OCI-LY3 (cell line): ENCODE results near the gene ZNF496.
"Not testable (repeated sequence)": the region's sequence is repeated elsewhere in the genome, so short reads cannot be mapped to it uniquely, and the experiment has no call there.

ENCODE experiments used
- H2AFZ ChIP-seq: fragments of 200-600, 300-600 bp; shearing (Covaris generic); 2 replicates; pipeline ENCODE4 v1.6.0; 2014; ENCODE audit warnings: antibody characterized with exemption, low read depth, low read length
- H3K27ac ChIP-seq: fragments of 200-600, 300-600 bp; sonication (generic); 2 replicates; pipeline ENCODE4 v1.5.1; 2014; ENCODE audit warnings: mild to moderate bottlenecking, low read length, moderate library complexity, mixed read lengths
- H3K27me3 ChIP-seq: fragments of 200-600, 300-600 bp; sonication (generic); 2 replicates; pipeline ENCODE4 v1.6.1; 2014; ENCODE audit warnings: low read depth, low read length, mixed read lengths
- H3K36me3 ChIP-seq: fragments of 200-600, 300-600 bp; sonication (generic); replicated peaks from 2 replicates; pipeline ENCODE3; 2014; ENCODE audit warnings: low read depth, low read length, mixed read lengths
- H3K4me1 ChIP-seq: fragments of 300-600, 200-600 bp; sonication (generic); 2 replicates; pipeline ENCODE4 v1.6.1; 2014; ENCODE audit warnings: low read length, mixed read lengths
- H3K4me2 ChIP-seq: fragments of 200-600, 300-600 bp; sonication (generic); 2 replicates; pipeline ENCODE4 v1.6.1; 2014; ENCODE audit warnings: low read length, mixed read lengths
- H3K4me3 ChIP-seq: fragments of 300-600, 200-600 bp; sonication (generic); 2 replicates; pipeline ENCODE4 v1.5.1; 2014; ENCODE audit warnings: antibody characterized with exemption, mild to moderate bottlenecking, low read length, moderate library complexity
- H3K79me2 ChIP-seq: fragments of 300-600, 200-600 bp; shearing (Covaris generic); 2 replicates; pipeline ENCODE4 v1.6.1; 2014; ENCODE audit warnings: mild to moderate bottlenecking, low read length, mixed read lengths
- H3K9ac ChIP-seq: fragments of 300-600, 200-600 bp; shearing (Covaris generic); 2 replicates; pipeline ENCODE4 v1.6.0; 2014; ENCODE audit warnings: mild to moderate bottlenecking, low read length, moderate library complexity
- H3K9me3 ChIP-seq: fragments of 200-600, 300-600 bp; shearing (Covaris generic); 2 replicates; pipeline ENCODE4 v1.6.1; 2014; ENCODE audit warnings: low read length, mixed read lengths; ENCODE audit not compliant: insufficient read depth
- H4K20me1 ChIP-seq: fragments of 200-600, 300-600 bp; sonication (generic); 2 replicates; pipeline ENCODE4 v1.6.1; 2016; ENCODE audit warnings: low read length, mixed read lengths; ENCODE audit not compliant: insufficient read depth
- EZH2phosphoT487 ChIP-seq: fragments of 200-600 bp; shearing (Covaris generic); IDR thresholded peaks from 2 replicates; pipeline ENCODE4 v1.6.1; 2018; ENCODE audit warnings: antibody characterized with exemption, mixed run types, low read depth
- TF ChIP-seq, protein P1 (sequence below): fragments of 200-600, 300-600 bp; sonication (generic); IDR thresholded peaks from 2 replicates; pipeline ENCODE4 v1.5.1; 2014; ENCODE audit warnings: antibody characterized with exemption, low read length, low read depth

ZNF496 gene

DNA sequence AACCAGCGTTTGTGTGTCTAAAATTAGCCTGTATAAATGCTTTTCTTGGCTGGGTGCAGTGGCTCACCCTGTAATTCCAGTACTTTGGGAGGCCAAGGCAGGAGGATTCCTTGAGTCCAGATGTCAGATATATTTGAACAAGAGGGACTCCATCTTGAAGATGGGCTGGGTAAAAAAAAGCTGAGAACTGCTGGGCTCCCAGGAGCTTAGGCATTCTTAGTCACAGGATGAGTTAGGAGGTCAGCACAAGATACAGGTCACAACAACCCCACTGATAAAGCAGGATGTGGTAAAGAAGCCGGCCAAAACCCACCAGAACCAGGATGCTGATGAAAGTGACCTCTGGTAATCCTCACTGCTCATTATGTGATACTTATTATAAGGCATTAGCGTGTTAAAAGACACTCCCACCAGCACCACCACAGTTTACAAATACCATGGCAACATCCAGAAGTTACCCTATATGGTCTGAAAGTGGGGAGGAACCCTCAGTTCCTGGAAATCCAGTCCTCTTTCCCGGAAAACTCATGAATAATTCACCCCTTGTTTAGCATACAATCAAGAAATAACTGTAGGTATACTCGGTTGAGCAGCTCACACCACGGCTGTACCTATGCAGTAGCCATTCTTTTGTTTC is 36.2 kb upstream of the ZNF496 start:
- H4K20me1 ChIP-seq: no peaks in the 10 kb centered on the region
- H3K27ac ChIP-seq: no peak overlapping the region
- H3K9me3 ChIP-seq: peaks cover 14% of the 10 kb centered on the region; the same call in 1 of the 2 replicates
- H3K4me2 ChIP-seq: no peak overlapping the region; the same call in 1 of the 2 replicates
- TF ChIP-seq EZH2phosphoT487: no peak
- TF ChIP-seq, protein P1, sequence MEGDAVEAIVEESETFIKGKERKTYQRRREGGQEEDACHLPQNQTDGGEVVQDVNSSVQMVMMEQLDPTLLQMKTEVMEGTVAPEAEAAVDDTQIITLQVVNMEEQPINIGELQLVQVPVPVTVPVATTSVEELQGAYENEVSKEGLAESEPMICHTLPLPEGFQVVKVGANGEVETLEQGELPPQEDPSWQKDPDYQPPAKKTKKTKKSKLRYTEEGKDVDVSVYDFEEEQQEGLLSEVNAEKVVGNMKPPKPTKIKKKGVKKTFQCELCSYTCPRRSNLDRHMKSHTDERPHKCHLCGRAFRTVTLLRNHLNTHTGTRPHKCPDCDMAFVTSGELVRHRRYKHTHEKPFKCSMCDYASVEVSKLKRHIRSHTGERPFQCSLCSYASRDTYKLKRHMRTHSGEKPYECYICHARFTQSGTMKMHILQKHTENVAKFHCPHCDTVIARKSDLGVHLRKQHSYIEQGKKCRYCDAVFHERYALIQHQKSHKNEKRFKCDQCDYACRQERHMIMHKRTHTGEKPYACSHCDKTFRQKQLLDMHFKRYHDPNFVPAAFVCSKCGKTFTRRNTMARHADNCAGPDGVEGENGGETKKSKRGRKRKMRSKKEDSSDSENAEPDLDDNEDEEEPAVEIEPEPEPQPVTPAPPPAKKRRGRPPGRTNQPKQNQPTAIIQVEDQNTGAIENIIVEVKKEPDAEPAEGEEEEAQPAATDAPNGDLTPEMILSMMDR: no peak
- no peaks in the 10 kb centered on the region for H3K27me3 ChIP-seq
- no peaks in the 10 kb centered on the region for H3K36me3 ChIP-seq
- H3K4me1 ChIP-seq: peaks cover 25% of the 10 kb centered on the region; the same call in 1 of the 2 replicates
- H3K9ac ChIP-seq: no peak overlapping the region
- H3K79me2 ChIP-seq: no peaks in the 10 kb centered on the region
- H2AFZ ChIP-seq: no peak overlapping the region; the same call in 1 of the 2 replicates
- no peak overlapping the region for H3K4me3 ChIP-seq

DNA sequence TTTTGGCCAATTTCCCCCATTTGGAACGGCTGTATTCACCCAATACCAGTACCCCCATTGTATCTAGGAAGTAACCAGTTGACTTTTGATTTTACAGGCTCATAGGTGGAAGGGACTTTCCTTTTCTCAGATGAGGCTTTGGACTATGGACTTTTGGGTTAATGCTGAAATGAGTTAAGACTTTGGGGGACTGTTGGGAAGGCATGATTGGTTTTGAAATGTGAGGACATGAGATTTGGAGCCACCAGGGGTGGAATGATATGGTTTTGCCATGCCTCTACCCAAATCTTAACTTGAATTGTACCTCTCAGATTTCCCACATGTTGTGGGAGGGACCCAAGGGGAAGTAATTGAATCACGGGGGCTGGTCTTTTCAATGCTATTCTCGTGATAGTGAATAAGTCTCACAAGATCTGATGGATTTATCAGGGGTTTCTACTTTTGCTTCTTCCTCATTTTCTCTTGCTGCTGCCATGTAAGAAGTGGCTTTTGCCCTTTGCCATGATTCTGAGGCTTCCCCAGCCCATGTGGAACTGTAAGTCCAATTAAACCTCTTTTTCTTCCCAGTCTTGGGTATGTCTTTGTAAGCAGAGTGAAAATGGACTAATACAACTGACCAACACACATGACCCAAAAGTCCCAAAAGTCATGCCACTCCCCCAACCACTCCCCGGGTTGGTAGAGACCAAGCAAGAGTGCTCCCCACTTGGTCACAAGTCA is 35.4 kb upstream of the ZNF496 start:
- H3K9me3 ChIP-seq: peaks cover 14% of the 10 kb centered on the region; the same call in 1 of the 2 replicates
- no peak overlapping the region for H3K4me2 ChIP-seq
- no peaks in the 10 kb centered on the region for H4K20me1 ChIP-seq
- H3K27ac ChIP-seq: no peak overlapping the region
- H3K4me3 ChIP-seq: no peak overlapping the region
- no peaks in the 10 kb centered on the region for H3K79me2 ChIP-seq
- H3K36me3 ChIP-seq: no peaks in the 10 kb centered on the region
- H3K27me3 ChIP-seq: no peaks in the 10 kb centered on the region
- H2AFZ ChIP-seq: no peak overlapping the region
- TF ChIP-seq, protein P1: no peak
- no peak for TF ChIP-seq EZH2phosphoT487
- H3K4me1 ChIP-seq: peaks cover 25% of the 10 kb centered on the region; the same call in 1 of the 2 replicates
- no peak overlapping the region for H3K9ac ChIP-seq

DNA sequence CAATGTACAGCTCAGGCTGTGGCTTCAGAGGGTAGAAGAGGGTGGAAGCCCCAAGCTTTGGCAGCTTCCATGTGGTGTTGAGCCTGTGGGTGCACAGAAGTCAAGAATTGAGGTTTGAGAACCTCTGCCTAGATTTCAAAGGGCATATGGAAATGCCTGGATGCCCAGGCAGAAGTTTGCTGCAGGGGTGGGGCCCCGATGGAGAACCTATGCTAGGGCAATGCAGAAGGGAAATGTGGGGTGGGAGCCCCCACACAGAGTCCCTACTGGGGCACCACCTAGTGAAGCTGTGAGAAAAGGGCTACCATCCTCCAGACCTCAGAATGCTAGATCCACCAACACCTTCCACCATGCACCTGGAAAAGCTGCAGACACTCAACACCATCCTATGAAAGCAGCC is 34.7 kb upstream of the ZNF496 start:
- peaks cover 14% of the 10 kb centered on the region; the same call in 1 of the 2 replicates for H3K9me3 ChIP-seq
- not testable (repeated sequence) for H3K27ac ChIP-seq, H2AFZ ChIP-seq, H3K4me2 ChIP-seq, H3K4me3 ChIP-seq, H3K27me3 ChIP-seq, H3K79me2 ChIP-seq, H3K36me3 ChIP-seq, H4K20me1 ChIP-seq, H3K9ac ChIP-seq
- peaks cover 29% of the 10 kb centered on the region for H3K4me1 ChIP-seq

DNA sequence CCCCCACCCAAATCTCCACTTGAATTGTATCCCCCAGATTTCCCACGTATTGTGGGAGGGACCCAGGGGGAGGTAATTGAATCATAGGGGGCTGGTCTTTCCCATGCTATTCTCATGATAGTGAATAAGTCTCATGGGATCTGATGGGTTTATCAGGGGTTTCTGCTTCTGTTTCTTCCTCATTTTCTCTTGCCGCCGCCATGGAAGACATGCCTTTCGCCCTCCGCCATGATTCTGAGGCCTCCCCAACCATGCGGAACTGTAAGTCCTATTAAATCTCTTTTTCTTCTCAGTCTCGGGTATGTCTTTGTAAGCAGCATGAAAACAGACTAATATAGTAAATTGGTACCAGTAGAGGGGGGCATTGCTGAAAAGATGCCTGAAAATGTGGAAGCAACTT is 33.4 kb upstream of the ZNF496 start:
- TF ChIP-seq, protein P1: no peak
- no peak for TF ChIP-seq EZH2phosphoT487
- Histone ChIP-seq H3K4me1 (peaks cover 42% of the 10 kb centered on the region), H3K27me3 (no peaks in the 10 kb centered on the region), H3K36me3 (no peaks in the 10 kb centered on the region), H3K27ac (no peak overlapping the region), H3K79me2 (no peaks in the 10 kb centered on the region), H2AFZ (no peak overlapping the region), H4K20me1 (no peaks in the 10 kb centered on the region), H3K9me3 (peaks cover 14% of the 10 kb centered on the region; the same call in 1 of the 2 replicates), H3K9ac (no peak overlapping the region), H3K4me3 (no peak overlapping the region), H3K4me2 (no peak overlapping the region)

DNA sequence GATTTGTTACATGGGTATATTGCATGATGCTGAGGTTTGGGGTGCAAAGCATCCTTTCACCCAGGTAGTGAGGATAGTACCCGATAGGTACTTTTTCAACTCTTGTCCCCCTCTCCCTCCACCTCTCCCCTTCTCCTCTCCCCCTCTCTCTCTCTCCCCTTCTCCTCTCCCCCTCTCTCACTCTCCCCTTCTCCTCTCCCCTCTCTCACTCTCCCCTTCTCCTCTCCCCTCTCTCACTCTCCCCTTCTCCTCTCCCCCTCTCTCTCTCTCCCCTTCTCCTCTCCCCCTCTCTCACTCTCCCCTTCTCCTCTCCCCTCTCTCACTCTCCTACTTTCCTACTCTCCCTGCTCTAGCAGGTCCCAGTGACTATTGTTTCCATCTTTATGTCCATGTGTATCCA is 31.3 kb upstream of the ZNF496 start:
- H4K20me1 ChIP-seq, H2AFZ ChIP-seq, H3K4me3 ChIP-seq, H3K27ac ChIP-seq, H3K9ac ChIP-seq, H3K27me3 ChIP-seq, H3K79me2 ChIP-seq, H3K36me3 ChIP-seq, H3K4me2 ChIP-seq: not testable (repeated sequence)
- peaks cover 43% of the 10 kb centered on the region for H3K4me1 ChIP-seq
- H3K9me3 ChIP-seq: peaks cover 14% of the 10 kb centered on the region; the same call in 1 of the 2 replicates
